IMR-90 (cell line): ENCODE measurements around the gene GPR160. TPM values are rescaled to one million over a fixed set of nuclear protein-coding genes. Genes with fewer than 3 reads are reported as not detected.
A peak's percentile ranks its signal among the peaks of the same experiment; 100 is the strongest.

Experiments used
- ATAC-seq: fragments of 200-7000 bp; cut with Tn5 transposase; 2 replicates; pipeline ENCODE4 v1.9.1; 2020; ENCODE audit warnings: low read depth, mild to moderate bottlenecking, moderate library complexity
- BruUV-seq: library from RNA; stranded (reverse); fragments of 400-500 nt; replicated peaks from 2 replicates; lab custom pipeline; 2021; lab: Mats Ljungman, UMichigan
- CTCF ChIA-PET: fragments of 300-600 bp; formaldehyde crosslinking; extraction: SDS; loops from one replicate; lab custom pipeline; 2021; ENCODE audit warnings: antibody characterized with exemption; lab: Yijun Ruan, JAX
- POLR2A ChIA-PET: fragments of 300-600 bp; sonication (Branson Sonifier 250); formaldehyde crosslinking; loops from one replicate; lab custom pipeline; 2022; ENCODE audit warnings: antibody characterized with exemption; ENCODE audit not compliant: unreplicated experiment; lab: Charles Lee
- DNase-seq: peaks from one replicate; pipeline ENCODE4 v3.0.0; 2013
- H2AFZ ChIP-seq: replicated peaks from 2 replicates; pipeline ENCODE3; 2013; ENCODE audit warnings: low read length, mild to moderate bottlenecking; ENCODE audit not compliant: poor library complexity
- H2AK5ac ChIP-seq: 2 replicates; pipeline ENCODE4 v1.6.1; 2013; ENCODE audit warnings: low read depth, low read length, inconsistent platforms
- H2AK9ac ChIP-seq: replicated peaks from 2 replicates; pipeline ENCODE3; 2013; ENCODE audit warnings: mild to moderate bottlenecking, low read depth, low read length, moderate library complexity; ENCODE audit not compliant: poor library complexity
- H2BK120ac ChIP-seq: 2 replicates; pipeline ENCODE4 v1.6.1; 2013; ENCODE audit warnings: low read depth, low read length, inconsistent platforms
- H2BK15ac ChIP-seq: 3 replicates; pipeline ENCODE4 v1.6.1; 2013; ENCODE audit warnings: low read depth, low read length, inconsistent platforms
- H2BK20ac ChIP-seq: 2 replicates; pipeline ENCODE4 v1.6.1; 2013; ENCODE audit warnings: low read depth, mild to moderate bottlenecking, inconsistent platforms, low read length, moderate library complexity
- H2BK5ac ChIP-seq: 2 replicates; pipeline ENCODE4 v1.6.1; 2013; ENCODE audit warnings: mild to moderate bottlenecking, low read depth, low read length, inconsistent platforms; ENCODE audit not compliant: poor library complexity, severe bottlenecking
- H3K14ac ChIP-seq: replicated peaks from 2 replicates; pipeline ENCODE4 v1.6.1; 2013; ENCODE audit warnings: low read depth, low read length, inconsistent platforms
- H3K18ac ChIP-seq: 2 replicates; pipeline ENCODE4 v1.6.1; 2013; ENCODE audit warnings: low read depth, low read length, control low read depth
- H3K23ac ChIP-seq: 2 replicates; pipeline ENCODE4 v1.6.1; 2013; ENCODE audit warnings: low read depth, low read length, inconsistent platforms
- H3K27ac ChIP-seq: 2 replicates; pipeline ENCODE4 v1.5.1; 2013; ENCODE audit warnings: mild to moderate bottlenecking, control low read depth, low read length; ENCODE audit not compliant: insufficient read depth
- H3K27me3 ChIP-seq: 2 replicates; pipeline ENCODE4 v1.6.1; 2013; ENCODE audit warnings: low read length; ENCODE audit not compliant: control insufficient read depth, insufficient read depth
- H3K36me3 ChIP-seq: 2 replicates; pipeline ENCODE4 v1.6.1; 2013; ENCODE audit warnings: low read length, mixed read lengths; ENCODE audit not compliant: control insufficient read depth, insufficient read depth
- H3K4ac ChIP-seq: 2 replicates; pipeline ENCODE4 v1.6.1; 2013; ENCODE audit warnings: low read depth, low read length, inconsistent platforms
- H3K4me1 ChIP-seq: 2 replicates; pipeline ENCODE4 v1.6.1; 2013; ENCODE audit warnings: low read length, mixed read lengths; ENCODE audit not compliant: control insufficient read depth, insufficient read depth
- H3K4me2 ChIP-seq: 2 replicates; pipeline ENCODE4 v1.6.1; 2013; ENCODE audit warnings: low read depth, mild to moderate bottlenecking, control low read depth, low read length, moderate library complexity
- H3K4me3 ChIP-seq: 2 replicates; pipeline ENCODE4 v1.5.1; 2013; ENCODE audit warnings: low read depth, mild to moderate bottlenecking, control low read depth, low read length, moderate library complexity; ENCODE audit not compliant: insufficient read depth
- H3K56ac ChIP-seq: 2 replicates; pipeline ENCODE4 v1.6.1; 2013; ENCODE audit warnings: low read length, inconsistent platforms; ENCODE audit not compliant: insufficient read depth; ENCODE audit errors: extremely low read depth
- H3K79me1 ChIP-seq, 2 experiments: 2 replicates each; pipeline ENCODE4 v1.6.1; 2013; ENCODE audit warnings: low read length in 2 of 2, inconsistent platforms in 1 of 2, low read depth in 1 of 2
- H3K9ac ChIP-seq: 2 replicates; pipeline ENCODE4 v1.6.1; 2013; ENCODE audit warnings: low read depth, low read length, control low read depth
- H3K9me1 ChIP-seq: 2 replicates; pipeline ENCODE4 v1.6.1; 2013; ENCODE audit warnings: low read length, inconsistent platforms; ENCODE audit not compliant: insufficient read depth
- H3K9me3 ChIP-seq: 2 replicates; pipeline ENCODE4 v1.6.1; 2013; ENCODE audit warnings: low read length; ENCODE audit not compliant: control insufficient read depth, insufficient read depth
- H4K20me1 ChIP-seq: 2 replicates; pipeline ENCODE4 v1.6.1; 2013; ENCODE audit warnings: low read length, inconsistent platforms; ENCODE audit not compliant: insufficient read depth
- H4K5ac ChIP-seq: 2 replicates; pipeline ENCODE4 v1.6.1; 2013; ENCODE audit warnings: mild to moderate bottlenecking, low read depth, low read length, control low read depth
- H4K8ac ChIP-seq, 2 experiments: 2 replicates each; pipeline ENCODE4 v1.6.1; 2013; ENCODE audit warnings: low read depth in 2 of 2, low read length in 2 of 2, control low read depth in 1 of 2, inconsistent platforms in 1 of 2
- H4K91ac ChIP-seq: 2 replicates; pipeline ENCODE4 v1.6.1; 2013; ENCODE audit warnings: low read depth, low read length, inconsistent platforms; ENCODE audit not compliant: insufficient read depth
- BHLHE40 ChIP-seq: fragments of 150-350 bp; IDR thresholded peaks from 2 replicates; pipeline ENCODE4 v1.6.1; 2016; ENCODE audit warnings: mild to moderate bottlenecking, low read depth, low read length
- CHD1 ChIP-seq: IDR thresholded peaks from 2 replicates; pipeline ENCODE4 v1.6.1; 2012; ENCODE audit warnings: low read depth, low read length, improper control_type of control experiment
- ELK1 ChIP-seq: fragments of 150-350 bp; IDR thresholded peaks from 2 replicates; pipeline ENCODE4 v1.6.1; 2016; ENCODE audit warnings: low read depth, mild to moderate bottlenecking, low read length, moderate library complexity, borderline replicate concordance
- FOS ChIP-seq: fragments of 150-350 bp; IDR thresholded peaks from 2 replicates; pipeline ENCODE4 v1.6.1; 2016; ENCODE audit warnings: low read depth, low read length
- MAFK ChIP-seq: IDR thresholded peaks from 2 replicates; pipeline ENCODE4 v1.6.1; 2012; ENCODE audit warnings: low read depth, low read length, improper control_type of control experiment
- MAZ ChIP-seq: IDR thresholded peaks from 2 replicates; pipeline ENCODE4 v1.6.1; 2012; ENCODE audit warnings: low read depth, mild to moderate bottlenecking, low read length, improper control_type of control experiment, moderate library complexity, borderline replicate concordance
- MXI1 ChIP-seq: IDR thresholded peaks from 2 replicates; pipeline ENCODE4 v1.6.1; 2012; ENCODE audit warnings: low read depth, mild to moderate bottlenecking, low read length, moderate library complexity, borderline replicate concordance
- POLR2A ChIP-seq: IDR thresholded peaks from 2 replicates; pipeline ENCODE4 v1.6.1; 2012; ENCODE audit warnings: mild to moderate bottlenecking, low read depth, low read length
- RAD21 ChIP-seq: IDR thresholded peaks from 2 replicates; pipeline ENCODE4 v1.6.1; 2012; ENCODE audit warnings: low read length, improper control_type of control experiment
- RCOR1 ChIP-seq: IDR thresholded peaks from 2 replicates; pipeline ENCODE4 v1.6.1; 2012; ENCODE audit warnings: mild to moderate bottlenecking, low read length, improper control_type of control experiment; ENCODE audit not compliant: insufficient replicate concordance
- RFX5 ChIP-seq: IDR thresholded peaks from 2 replicates; pipeline ENCODE4 v1.8.0; 2012; ENCODE audit warnings: low read depth, mild to moderate bottlenecking, low read length, moderate library complexity
- SMC3 ChIP-seq: fragments of 150-350 bp; IDR thresholded peaks from 2 replicates; pipeline ENCODE4 v1.6.1; 2016; ENCODE audit warnings: low read depth, mild to moderate bottlenecking, antibody characterized with exemption, low read length, moderate library complexity
- whole genome bisulfite sequencing, 2 experiments: methylation state at CpG; one replicate each; pipeline versions ENCODE4 v1.1.5 to v1.1.7; 2013; ENCODE audit warnings: missing lambda C conversion rate in 2 of 2; ENCODE audit not compliant: insufficient read length in 1 of 2; ENCODE audit errors: extremely low coverage in 2 of 2; 5-methylcytosine and 5-hydroxymethylcytosine counted together
- dilution Hi-C: fragments of 300-500 bp; cut with HindIII; formaldehyde crosslinking; loops from one replicate; pipeline ENCODE4 v1.14.3; 2018; ENCODE audit warnings: low sequenced_read_pairs; ENCODE audit not compliant: unreplicated experiment
- in situ Hi-C: fragments of 300-500 bp; cut with MboI; formaldehyde crosslinking; loops from 3 replicates; pipeline ENCODE4 v1.14.3; 2019; ENCODE audit warnings: low sequenced_read_pairs, inconsistent platforms, mixed read lengths
- intact Hi-C: fragments of 100-400 bp; cut with micrococcal nuclease; formaldehyde crosslinking; loops from 2 replicates; pipeline ENCODE4 v1.10.0; 2022
- polyA plus RNA-seq, 3 experiments: library from polyadenylated mRNA; depleted of rRNA; stranded (reverse); fragments of >200 nt; gene quantifications; 2 replicates each; pipeline ENCODE4 v1.2.3, GENCODE V29; 2012; ENCODE audit warnings: low replicate concordance in 1 of 3
- total RNA-seq: library from RNA; depleted of rRNA; stranded (reverse); fragments of >200 nt; gene quantifications from 2 replicates; pipeline ENCODE4 v1.2.3, GENCODE V29; 2012
- TF ChIP-seq, protein P1 (sequence below): conservative IDR thresholded peaks from 2 replicates; pipeline ENCODE4 v1.5.1; 2012; ENCODE audit warnings: mild to moderate bottlenecking, low read depth, low read length, improper control_type of control experiment

Gene GPR160
- total and polyA plus RNA-seq, 2 of the 4 experiments (the other 2 are of a cell fraction), result 0.09 to 0.18 TPM

- Histone ChIP-seq H2BK20ac (no peak overlapping the region), H3K9me3 (no peaks in the 10 kb centered on the region), H3K27me3 (no peaks in the 10 kb centered on the region), H3K9me1 (peaks cover 6% of the 10 kb centered on the region), H4K20me1 (no peaks in the 10 kb centered on the region), H2BK15ac (no peak overlapping the region), H2AK9ac (no peak overlapping the region), H3K9ac (no peak overlapping the region), H3K4me1 (no peaks in the 10 kb centered on the region), H3K4me2 (no peak overlapping the region), H3K4me3 (no peak overlapping the region), H4K5ac (no peak overlapping the region), H3K56ac (no peak overlapping the region), H2BK120ac (no peak overlapping the region), H2AK5ac (no peak overlapping the region), H3K4ac (no peak overlapping the region), H3K36me3 (peaks cover 38% of the 10 kb centered on the region), H3K14ac (no peak overlapping the region), H3K18ac (no peak overlapping the region), H3K79me1 (peaks cover 3 to 11% of the 10 kb centered on the region in 2 experiments; a peak in 1 of 4 replicates), H2BK5ac (no peak overlapping the region), H3K23ac (no peak overlapping the region), H4K8ac (no peak overlapping the region), H2AFZ (no peak overlapping the region), H3K27ac (no peak overlapping the region), H4K91ac (no peak overlapping the region)
- ChIA-PET POLR2A (no interaction called here), CTCF (interaction anchor here (0.6 kb wide), 1 partner anchor 108 kb away, joined by 4 read pairs; no protein-coding TSS in a partner anchor)
- BruUV-seq, result no TSS peak
- dilution Hi-C loops, result no loop called here
- no CpG with 5 or more reads among the region's 1 CpG for WGBS, 2 experiments
- TF ChIP-seq FOS (no peak), RCOR1 (no peak), POLR2A (no peak), RAD21 (no peak), MAFK (no peak), CHD1 (no peak), BHLHE40 (no peak), MXI1 (no peak), MAZ (no peak), SMC3 (no peak), ELK1 (no peak), RFX5 (no peak)
- TF ChIP-seq, protein P1, sequence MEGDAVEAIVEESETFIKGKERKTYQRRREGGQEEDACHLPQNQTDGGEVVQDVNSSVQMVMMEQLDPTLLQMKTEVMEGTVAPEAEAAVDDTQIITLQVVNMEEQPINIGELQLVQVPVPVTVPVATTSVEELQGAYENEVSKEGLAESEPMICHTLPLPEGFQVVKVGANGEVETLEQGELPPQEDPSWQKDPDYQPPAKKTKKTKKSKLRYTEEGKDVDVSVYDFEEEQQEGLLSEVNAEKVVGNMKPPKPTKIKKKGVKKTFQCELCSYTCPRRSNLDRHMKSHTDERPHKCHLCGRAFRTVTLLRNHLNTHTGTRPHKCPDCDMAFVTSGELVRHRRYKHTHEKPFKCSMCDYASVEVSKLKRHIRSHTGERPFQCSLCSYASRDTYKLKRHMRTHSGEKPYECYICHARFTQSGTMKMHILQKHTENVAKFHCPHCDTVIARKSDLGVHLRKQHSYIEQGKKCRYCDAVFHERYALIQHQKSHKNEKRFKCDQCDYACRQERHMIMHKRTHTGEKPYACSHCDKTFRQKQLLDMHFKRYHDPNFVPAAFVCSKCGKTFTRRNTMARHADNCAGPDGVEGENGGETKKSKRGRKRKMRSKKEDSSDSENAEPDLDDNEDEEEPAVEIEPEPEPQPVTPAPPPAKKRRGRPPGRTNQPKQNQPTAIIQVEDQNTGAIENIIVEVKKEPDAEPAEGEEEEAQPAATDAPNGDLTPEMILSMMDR, result no peak
- ATAC-seq, result no peak
- intact Hi-C loops, result loop anchor here (5.0 to 10.0 kb wide), 2 partner anchors 106 to 234 kb away; partner anchors contain the start of gene LRRC31
- peak; percentile 35 for DNase-seq
- in situ Hi-C loops, result no loop called here
Measured at GRCh38 chr3:170098753-170099152, 61.0 kb downstream of the GPR160 start.
